Esophagus muscularis mucosa (tissue), 3 donors: ENCODE data around the gene ZFHX3.

Experiments used
- CTCF ChIP-seq, 3 experiments: fragments of 200-600 bp in 2 of 3; fragments of 450-650 bp in 1 of 3; sonication (generic) in 2 of 3; IDR thresholded peaks; one replicate each; pipeline ENCODE4 v1.5.1; 2017 to 2019; ENCODE audit warnings: antibody characterized with exemption in 3 of 3, mild to moderate bottlenecking in 2 of 3, moderate library complexity in 1 of 3
- POLR2A ChIP-seq: fragments of 450-650 bp; IDR thresholded peaks from one replicate; pipeline ENCODE4 v1.6.1; 2017; ENCODE audit warnings: antibody characterized with exemption, moderate library complexity, mild to moderate bottlenecking, low read depth

GRCh38 chr16:73025856-73026210, 22.1 kb downstream of the ZFHX3 start:
- TF ChIP-seq POLR2A (no peak), CTCF (IDR thresholded peaks at IDR 0.05) (no peak)
